ENCODE measurements around the gene PCYT1A.

DNA sequence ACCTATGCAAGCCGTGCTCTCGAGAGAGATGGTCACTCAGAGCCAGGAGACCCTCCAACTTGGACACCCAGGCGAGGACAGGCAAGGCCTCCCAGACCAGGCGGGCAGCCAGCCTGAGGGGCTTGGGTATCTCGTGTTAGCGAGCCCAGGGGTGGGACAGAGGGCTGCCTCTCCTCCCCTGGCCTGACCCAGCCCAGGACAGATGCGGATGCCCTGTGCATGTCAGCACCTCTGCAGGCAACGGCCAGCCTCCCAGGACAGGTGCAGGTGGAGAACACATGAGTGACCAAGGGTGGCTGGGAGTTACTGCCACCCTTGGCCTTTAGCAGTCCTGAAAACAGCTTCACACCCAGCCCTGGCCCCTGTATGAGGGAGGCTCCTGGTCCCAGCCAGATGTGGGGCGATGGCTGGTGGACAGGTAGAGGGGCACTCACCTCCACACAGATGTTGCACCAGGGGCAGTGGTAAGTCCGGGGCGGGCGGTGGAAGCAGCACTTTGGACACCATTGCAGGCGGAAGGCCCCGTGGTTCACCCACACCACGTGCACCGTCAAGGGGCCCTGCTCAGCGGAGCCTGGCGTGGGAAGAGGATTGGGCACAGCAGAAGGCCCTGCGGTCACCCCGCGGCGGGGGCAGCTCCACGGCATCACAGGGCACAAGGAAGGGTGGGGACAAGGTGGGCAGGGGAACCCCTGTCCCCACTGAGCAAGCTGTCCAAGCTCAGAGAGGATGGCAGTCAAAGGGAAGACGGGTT lies 78.4 kb downstream of the PCYT1A start:
- TF ChIP-seq, protein P1, sequence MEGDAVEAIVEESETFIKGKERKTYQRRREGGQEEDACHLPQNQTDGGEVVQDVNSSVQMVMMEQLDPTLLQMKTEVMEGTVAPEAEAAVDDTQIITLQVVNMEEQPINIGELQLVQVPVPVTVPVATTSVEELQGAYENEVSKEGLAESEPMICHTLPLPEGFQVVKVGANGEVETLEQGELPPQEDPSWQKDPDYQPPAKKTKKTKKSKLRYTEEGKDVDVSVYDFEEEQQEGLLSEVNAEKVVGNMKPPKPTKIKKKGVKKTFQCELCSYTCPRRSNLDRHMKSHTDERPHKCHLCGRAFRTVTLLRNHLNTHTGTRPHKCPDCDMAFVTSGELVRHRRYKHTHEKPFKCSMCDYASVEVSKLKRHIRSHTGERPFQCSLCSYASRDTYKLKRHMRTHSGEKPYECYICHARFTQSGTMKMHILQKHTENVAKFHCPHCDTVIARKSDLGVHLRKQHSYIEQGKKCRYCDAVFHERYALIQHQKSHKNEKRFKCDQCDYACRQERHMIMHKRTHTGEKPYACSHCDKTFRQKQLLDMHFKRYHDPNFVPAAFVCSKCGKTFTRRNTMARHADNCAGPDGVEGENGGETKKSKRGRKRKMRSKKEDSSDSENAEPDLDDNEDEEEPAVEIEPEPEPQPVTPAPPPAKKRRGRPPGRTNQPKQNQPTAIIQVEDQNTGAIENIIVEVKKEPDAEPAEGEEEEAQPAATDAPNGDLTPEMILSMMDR (IDR thresholded peaks at IDR 0.05), result no peak
- TF ChIP-seq POLR2AphosphoS5 (IDR thresholded peaks at IDR 0.05; ENCODE audit: low read depth, low read length), result no peak
